ENCODE data around the gene MAST4. TPM values are rescaled to one million over a fixed set of nuclear protein-coding genes. Genes with fewer than 3 reads are reported as not detected.

Gene MAST4
- total RNA-seq, 1 donor from 2014 or later, result 10.4 TPM

DNA sequence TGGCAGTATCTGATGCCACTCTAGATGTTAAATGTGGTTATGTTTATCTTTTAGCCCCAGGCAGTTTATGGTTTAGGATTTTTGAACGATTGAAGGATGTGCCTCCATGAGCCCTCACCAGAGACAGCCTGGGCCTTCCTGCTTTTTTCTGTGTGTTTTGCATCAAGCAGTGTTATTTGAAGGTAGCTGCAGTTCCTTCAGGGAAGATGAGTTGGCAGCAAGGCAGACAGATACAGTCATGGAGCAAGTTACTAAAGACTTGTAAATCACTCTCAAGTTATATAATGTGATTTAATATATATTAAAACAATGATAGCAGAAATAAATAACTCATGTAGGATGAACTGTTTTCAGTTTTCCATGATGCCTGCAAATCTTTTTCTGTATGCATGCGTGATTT, 395.6 kb downstream of the MAST4 start:
- no peaks in the 10 kb centered on the region for H3K9me3 ChIP-seq (ENCODE audit: control insufficient read depth in 3 of 3, low read length in 3 of 3)
- no peak overlapping the region for H3K4me3 ChIP-seq (ENCODE audit: low read length in 3 of 3)
- H3K4me1 ChIP-seq (ENCODE audit: control insufficient read depth in 3 of 3, insufficient read depth in 3 of 3, low read length in 3 of 3), result peaks cover 0 to 7% (median 5%) of the 10 kb centered on the region in 3 donors
- H3K9ac ChIP-seq (ENCODE audit: low read depth in 1 of 3, low read length in 3 of 3), result no peak overlapping the region
- no peaks in the 10 kb centered on the region for H3K36me3 ChIP-seq (ENCODE audit: control insufficient read depth in 3 of 3, insufficient read depth in 3 of 3, low read length in 3 of 3)
- no peaks in the 10 kb centered on the region for H3K27me3 ChIP-seq (ENCODE audit: control insufficient read depth in 3 of 3, insufficient read depth in 3 of 3, low read length in 3 of 3)
- no peak overlapping the region for H3K27ac ChIP-seq (ENCODE audit: low read depth, low read length)

DNA sequence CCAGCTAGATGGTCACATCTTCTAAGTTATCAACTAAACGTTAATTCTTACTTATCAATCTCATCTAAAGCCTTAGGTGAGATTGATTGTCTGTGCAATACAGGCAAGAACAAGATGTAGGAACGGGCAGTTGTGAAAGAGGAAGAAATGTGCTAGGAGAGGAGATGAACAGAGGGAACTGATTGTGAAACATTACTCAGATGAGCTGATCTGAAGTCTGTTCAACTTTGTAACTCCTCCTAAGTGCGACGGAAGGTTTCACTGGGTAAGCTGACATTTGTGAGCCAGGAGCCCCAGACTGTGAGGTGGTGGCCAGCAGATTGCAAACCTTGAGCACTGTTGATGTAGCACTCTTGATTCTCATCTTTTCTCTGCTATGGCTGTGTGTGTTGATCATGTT, 396.4 kb downstream of the MAST4 start:
- peaks cover 0 to 7% (median 5%) of the 10 kb centered on the region in 3 donors for H3K4me1 ChIP-seq (ENCODE audit: control insufficient read depth in 3 of 3, insufficient read depth in 3 of 3, low read length in 3 of 3)
- no peak overlapping the region for H3K4me3 ChIP-seq (ENCODE audit: low read length in 3 of 3)
- H3K36me3 ChIP-seq (ENCODE audit: control insufficient read depth in 3 of 3, insufficient read depth in 3 of 3, low read length in 3 of 3), result no peaks in the 10 kb centered on the region
- H3K27ac ChIP-seq (ENCODE audit: low read depth, low read length), result no peak overlapping the region
- H3K9ac ChIP-seq (ENCODE audit: low read depth in 1 of 3, low read length in 3 of 3), result no peak overlapping the region
- no peaks in the 10 kb centered on the region for H3K27me3 ChIP-seq (ENCODE audit: control insufficient read depth in 3 of 3, insufficient read depth in 3 of 3, low read length in 3 of 3)
- H3K9me3 ChIP-seq (ENCODE audit: control insufficient read depth in 3 of 3, low read length in 3 of 3), result no peaks in the 10 kb centered on the region

DNA sequence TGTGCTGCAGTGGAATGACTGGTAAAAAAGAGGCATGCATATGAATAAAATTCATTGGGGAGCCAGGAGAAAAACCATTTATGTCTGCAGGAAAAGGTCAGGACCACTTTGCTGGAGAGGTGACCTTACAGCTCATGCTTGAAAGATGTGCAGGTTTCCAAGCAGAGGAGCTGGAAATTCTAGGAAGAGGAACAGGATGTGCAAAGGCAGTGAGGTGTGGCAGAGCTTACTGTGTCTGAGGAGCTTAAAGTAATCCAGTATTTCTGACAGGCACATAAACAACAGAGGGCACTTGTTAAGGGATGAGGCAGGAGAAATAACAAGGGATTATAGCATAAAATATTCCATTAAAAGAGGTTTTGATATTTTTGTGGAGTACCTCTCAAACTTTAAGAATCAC, 397.3 kb downstream of the MAST4 start:
- Histone ChIP-seq H3K9ac (ENCODE audit: low read depth in 1 of 3, low read length in 3 of 3) (no peak overlapping the region), H3K27ac (ENCODE audit: low read depth, low read length) (no peak overlapping the region)

DNA sequence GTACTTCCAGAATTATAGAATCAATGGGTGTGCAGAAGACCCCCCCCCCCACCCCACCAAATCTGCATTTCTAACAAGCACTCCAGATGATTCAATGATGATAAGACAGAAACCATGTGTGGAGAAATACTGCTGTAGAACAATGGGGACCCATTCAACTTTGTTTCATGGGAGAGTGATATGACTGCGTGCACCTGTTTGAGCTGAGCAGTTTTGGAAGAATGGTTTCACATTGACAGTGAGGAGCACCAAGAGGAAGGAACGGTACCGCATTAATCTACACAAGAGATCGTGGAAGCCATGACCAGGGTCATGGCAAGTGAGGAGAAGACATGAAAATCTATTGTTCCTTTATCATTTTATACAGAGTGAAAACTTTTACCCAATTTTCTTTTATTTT, 397.7 kb downstream of the MAST4 start:
- Histone ChIP-seq H3K27me3 (ENCODE audit: control insufficient read depth in 3 of 3, insufficient read depth in 3 of 3, low read length in 3 of 3) (no peaks in the 10 kb centered on the region), H3K36me3 (ENCODE audit: control insufficient read depth in 3 of 3, insufficient read depth in 3 of 3, low read length in 3 of 3) (no peaks in the 10 kb centered on the region), H3K9ac (ENCODE audit: low read depth in 1 of 3, low read length in 3 of 3) (no peak overlapping the region), H3K4me1 (ENCODE audit: control insufficient read depth in 3 of 3, insufficient read depth in 3 of 3, low read length in 3 of 3) (peaks cover 0 to 7% (median 2%) of the 10 kb centered on the region in 3 donors), H3K4me3 (ENCODE audit: low read length in 3 of 3) (no peak overlapping the region), H3K9me3 (ENCODE audit: control insufficient read depth in 3 of 3, low read length in 3 of 3) (no peaks in the 10 kb centered on the region), H3K27ac (ENCODE audit: low read depth, low read length) (no peak overlapping the region)

More for the DNA sequence above, 397.3 kb downstream of the MAST4 start:
- Histone ChIP-seq H3K9me3 (ENCODE audit: control insufficient read depth in 3 of 3, low read length in 3 of 3) (no peaks in the 10 kb centered on the region), H3K27me3 (ENCODE audit: control insufficient read depth in 3 of 3, insufficient read depth in 3 of 3, low read length in 3 of 3) (no peaks in the 10 kb centered on the region), H3K4me3 (ENCODE audit: low read length in 3 of 3) (no peak overlapping the region), H3K4me1 (ENCODE audit: control insufficient read depth in 3 of 3, insufficient read depth in 3 of 3, low read length in 3 of 3) (peaks cover 0 to 7% (median 2%) of the 10 kb centered on the region in 3 donors), H3K36me3 (ENCODE audit: control insufficient read depth in 3 of 3, insufficient read depth in 3 of 3, low read length in 3 of 3) (no peaks in the 10 kb centered on the region)

DNA sequence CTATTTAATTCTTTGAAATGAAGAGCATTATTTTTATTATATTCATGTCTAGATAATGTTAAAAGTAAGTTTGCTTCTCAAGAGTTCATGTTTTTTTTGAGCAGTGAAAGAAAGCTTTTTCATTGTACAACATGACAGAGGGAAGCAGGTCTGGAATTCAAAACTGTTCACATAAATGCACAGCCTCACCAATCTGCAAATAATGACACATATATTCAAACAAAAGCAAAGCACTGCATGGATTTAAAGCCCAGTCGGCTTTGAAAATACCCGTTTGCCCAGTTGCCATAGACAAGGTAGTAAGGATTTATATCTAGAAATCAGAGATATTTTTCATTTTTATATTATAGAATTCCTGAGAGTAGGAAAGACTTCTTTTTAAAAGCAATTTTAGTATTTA, 398.6 kb downstream of the MAST4 start:
- Histone ChIP-seq H3K27me3 (ENCODE audit: control insufficient read depth in 3 of 3, insufficient read depth in 3 of 3, low read length in 3 of 3) (no peaks in the 10 kb centered on the region), H3K9me3 (ENCODE audit: control insufficient read depth in 3 of 3, low read length in 3 of 3) (no peaks in the 10 kb centered on the region), H3K36me3 (ENCODE audit: control insufficient read depth in 3 of 3, insufficient read depth in 3 of 3, low read length in 3 of 3) (no peaks in the 10 kb centered on the region), H3K9ac (ENCODE audit: low read depth in 1 of 3, low read length in 3 of 3) (no peak overlapping the region), H3K4me3 (ENCODE audit: low read length in 3 of 3) (no peak overlapping the region), H3K4me1 (ENCODE audit: control insufficient read depth in 3 of 3, insufficient read depth in 3 of 3, low read length in 3 of 3) (peaks cover 0 to 7% (median 2%) of the 10 kb centered on the region in 3 donors), H3K27ac (ENCODE audit: low read depth, low read length) (no peak overlapping the region)

DNA sequence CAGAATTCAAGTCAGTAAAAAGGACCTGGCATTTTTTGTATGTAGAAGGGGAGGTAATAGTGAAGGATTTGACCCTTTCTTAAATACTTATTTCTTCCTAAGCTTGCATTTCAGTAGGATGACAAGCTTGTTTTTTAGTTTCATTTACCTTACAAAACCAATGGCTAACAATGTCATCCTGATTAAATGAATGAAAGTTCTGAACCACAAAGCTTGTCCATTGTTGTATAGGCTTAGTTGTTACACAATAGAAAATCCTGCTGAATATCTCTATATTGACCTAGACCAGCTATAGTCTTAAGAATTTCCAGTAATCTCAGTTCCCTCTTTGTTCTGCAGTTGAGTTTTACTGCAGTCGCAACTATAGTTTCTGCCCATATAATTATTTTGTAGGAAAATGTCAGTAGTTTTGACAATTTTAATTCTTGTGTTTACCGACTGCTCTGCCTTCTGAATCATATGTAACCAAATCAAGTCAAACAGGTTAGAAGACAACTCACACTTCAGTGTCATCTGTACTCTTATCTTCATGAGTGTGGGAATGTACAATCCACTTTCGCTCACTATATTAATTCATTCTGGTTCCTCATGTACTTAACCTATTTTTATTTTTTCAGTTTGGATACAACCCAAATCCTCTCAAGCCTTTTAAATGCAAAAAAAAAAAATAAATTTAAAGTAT, 404.7 kb downstream of the MAST4 start:
- Histone ChIP-seq H3K36me3 (ENCODE audit: control insufficient read depth in 3 of 3, insufficient read depth in 3 of 3, low read length in 3 of 3) (no peaks in the 10 kb centered on the region), H3K27me3 (ENCODE audit: control insufficient read depth in 3 of 3, insufficient read depth in 3 of 3, low read length in 3 of 3) (no peaks in the 10 kb centered on the region), H3K9me3 (ENCODE audit: control insufficient read depth in 3 of 3, low read length in 3 of 3) (no peaks in the 10 kb centered on the region), H3K27ac (ENCODE audit: low read depth, low read length) (no peak overlapping the region), H3K9ac (ENCODE audit: low read depth in 1 of 3, low read length in 3 of 3) (no peak overlapping the region), H3K4me1 (ENCODE audit: control insufficient read depth in 3 of 3, insufficient read depth in 3 of 3, low read length in 3 of 3) (peaks cover 2 to 12% (median 4%) of the 10 kb centered on the region in 3 donors), H3K4me3 (ENCODE audit: low read length in 3 of 3) (no peak overlapping the region)

DNA sequence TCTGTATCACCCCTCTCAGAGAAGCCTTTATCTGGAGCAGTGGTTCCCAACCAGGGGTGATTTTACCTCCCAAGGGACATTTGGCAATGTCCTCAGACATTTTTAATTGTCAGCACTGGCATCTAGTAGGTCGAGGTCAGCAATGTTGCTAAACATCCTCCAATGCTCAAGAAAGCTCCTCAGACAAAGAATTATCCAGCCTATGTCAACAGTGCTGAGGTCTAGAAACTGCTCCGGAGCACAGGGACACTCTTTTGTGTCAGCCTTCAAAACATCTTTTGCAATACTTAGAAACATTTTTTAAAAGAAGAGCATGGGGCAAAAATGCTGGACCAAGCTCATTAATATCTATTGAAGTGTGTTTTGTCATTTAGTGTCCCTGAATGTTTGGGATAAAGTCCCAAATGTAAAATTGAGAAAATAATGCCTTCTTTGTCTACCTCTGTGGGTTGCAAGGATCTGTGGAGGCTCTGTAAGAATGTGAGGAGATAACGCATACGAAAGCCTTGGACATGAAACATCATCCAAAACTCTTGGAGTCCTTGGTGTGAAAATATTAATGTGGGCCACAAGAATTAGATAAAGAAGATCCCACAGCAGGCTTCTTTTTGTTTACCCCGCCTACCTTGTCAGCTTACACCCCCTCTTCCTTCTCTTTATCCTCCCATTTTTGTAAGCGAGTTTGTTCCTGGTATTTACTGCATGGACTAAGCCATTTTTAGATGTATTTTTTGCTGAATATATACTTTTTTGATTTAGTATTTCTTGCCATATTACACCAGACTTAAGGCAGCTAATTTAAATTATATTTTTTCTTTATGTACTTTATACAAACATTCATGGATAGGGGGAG, 406.9 kb downstream of the MAST4 start:
- peak overlapping the region in 2 of 3 donors; percentile 63 to 83 for H3K9ac ChIP-seq (ENCODE audit: low read depth in 1 of 3, low read length in 3 of 3)
- H3K27ac ChIP-seq (ENCODE audit: low read depth, low read length), result peak overlapping the region; percentile 91
- peaks cover 9 to 23% (median 12%) of the 10 kb centered on the region in 3 donors for H3K4me1 ChIP-seq (ENCODE audit: control insufficient read depth in 3 of 3, insufficient read depth in 3 of 3, low read length in 3 of 3)
- H3K4me3 ChIP-seq (ENCODE audit: low read length in 3 of 3), result peak overlapping the region in 2 of 3 donors; percentile 65 to 74
- H3K27me3 ChIP-seq (ENCODE audit: control insufficient read depth in 3 of 3, insufficient read depth in 3 of 3, low read length in 3 of 3), result no peaks in the 10 kb centered on the region
- no peaks in the 10 kb centered on the region for H3K36me3 ChIP-seq (ENCODE audit: control insufficient read depth in 3 of 3, insufficient read depth in 3 of 3, low read length in 3 of 3)
- no peaks in the 10 kb centered on the region for H3K9me3 ChIP-seq (ENCODE audit: control insufficient read depth in 3 of 3, low read length in 3 of 3)

DNA sequence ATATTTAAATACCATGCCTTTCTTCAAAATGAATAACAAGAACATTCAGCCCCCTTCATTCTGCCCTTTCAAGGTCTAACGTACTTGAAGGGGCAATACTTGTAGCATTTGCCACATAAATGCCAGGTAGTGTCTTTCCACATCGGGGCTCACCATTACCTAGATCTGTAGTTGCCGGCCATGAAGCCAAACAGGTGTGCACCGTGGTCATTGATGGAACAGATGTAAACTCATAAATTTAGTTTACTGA, 407.4 kb downstream of the MAST4 start:
- no peaks in the 10 kb centered on the region for H3K27me3 ChIP-seq (ENCODE audit: control insufficient read depth in 3 of 3, insufficient read depth in 3 of 3, low read length in 3 of 3)
- H3K4me1 ChIP-seq (ENCODE audit: control insufficient read depth in 3 of 3, insufficient read depth in 3 of 3, low read length in 3 of 3), result peaks cover 9 to 24% (median 12%) of the 10 kb centered on the region in 3 donors
- no peaks in the 10 kb centered on the region for H3K36me3 ChIP-seq (ENCODE audit: control insufficient read depth in 3 of 3, insufficient read depth in 3 of 3, low read length in 3 of 3)
- H3K4me3 ChIP-seq (ENCODE audit: low read length in 3 of 3), result peak overlapping the region; percentile 65 to 81 (median 74)
- no peaks in the 10 kb centered on the region for H3K9me3 ChIP-seq (ENCODE audit: control insufficient read depth in 3 of 3, low read length in 3 of 3)
- peak overlapping the region; percentile 63 to 87 (median 83) for H3K9ac ChIP-seq (ENCODE audit: low read depth in 1 of 3, low read length in 3 of 3)
- peak overlapping the region; percentile 91 for H3K27ac ChIP-seq (ENCODE audit: low read depth, low read length)

DNA sequence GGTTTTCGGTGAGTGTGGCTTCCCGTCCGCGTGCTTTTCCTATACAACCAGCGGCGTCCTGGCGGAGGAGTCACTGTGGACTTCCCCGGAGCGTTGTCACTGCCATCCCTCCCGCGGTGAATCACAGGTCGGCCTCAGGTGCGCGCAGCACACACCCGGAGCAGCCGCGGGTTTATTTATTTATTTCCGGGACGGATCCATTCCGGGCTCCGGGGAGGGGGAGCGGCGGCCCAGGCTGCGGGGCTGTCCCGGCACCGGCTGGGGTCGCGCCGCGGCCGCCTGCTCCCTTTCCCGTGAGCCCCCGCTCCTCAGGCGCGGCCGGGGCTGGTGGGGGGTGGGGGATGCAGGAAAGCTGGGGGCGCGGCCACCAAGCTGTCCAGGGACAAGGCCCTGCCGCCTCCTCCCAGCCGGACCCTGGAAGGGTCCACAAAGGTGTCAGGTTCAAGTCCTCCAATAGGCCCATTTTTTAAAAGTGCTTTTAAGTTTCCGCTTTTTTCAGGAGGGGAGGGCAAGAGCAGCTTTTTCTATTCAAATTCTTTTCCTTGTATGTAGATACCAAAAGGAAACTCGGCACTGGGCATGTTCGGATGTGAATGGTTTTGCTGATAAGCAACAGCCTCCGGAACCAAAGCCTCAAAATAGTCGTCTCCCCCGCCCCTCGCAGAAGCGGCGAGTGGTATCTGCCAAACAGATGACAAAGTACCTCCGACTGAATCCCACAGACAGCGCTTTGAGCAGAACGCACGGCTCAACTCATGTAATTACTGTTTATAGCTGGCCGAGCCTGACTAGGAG, 407.9 kb downstream of the MAST4 start:
- peak overlapping the region; percentile 91 for H3K27ac ChIP-seq (ENCODE audit: low read depth, low read length)
- H3K9me3 ChIP-seq (ENCODE audit: control insufficient read depth in 3 of 3, low read length in 3 of 3), result no peaks in the 10 kb centered on the region
- no peaks in the 10 kb centered on the region for H3K36me3 ChIP-seq (ENCODE audit: control insufficient read depth in 3 of 3, insufficient read depth in 3 of 3, low read length in 3 of 3)
- no peaks in the 10 kb centered on the region for H3K27me3 ChIP-seq (ENCODE audit: control insufficient read depth in 3 of 3, insufficient read depth in 3 of 3, low read length in 3 of 3)
- H3K4me1 ChIP-seq (ENCODE audit: control insufficient read depth in 3 of 3, insufficient read depth in 3 of 3, low read length in 3 of 3), result peaks cover 12 to 29% (median 13%) of the 10 kb centered on the region in 3 donors
- peak overlapping the region; percentile 65 to 87 (median 81) for H3K4me3 ChIP-seq (ENCODE audit: low read length in 3 of 3)
- peak overlapping the region; percentile 83 to 88 (median 87) for H3K9ac ChIP-seq (ENCODE audit: low read depth in 1 of 3, low read length in 3 of 3)
